Spinal cord (tissue), 10 donors: ENCODE measurements around the gene GALNS. TPM values are rescaled to one million over a fixed set of nuclear protein-coding genes. Genes with fewer than 3 reads are reported as not detected.

ENCODE experiments used
- DNase-seq, 6 donors: peaks; one replicate each; pipeline versions ENCODE4 v3.0.0 to v3.0.0-alpha.2; 2013 to 2015; ENCODE audit warnings: low spot score in 6 of 6, low read depth in 4 of 6
- H3K27ac ChIP-seq: one replicate; pipeline ENCODE4 v1.5.1; 2013; ENCODE audit warnings: low read depth, low read length, control low read depth
- H3K27me3 ChIP-seq: one replicate; pipeline ENCODE4 v1.6.1; 2013; ENCODE audit warnings: low read length; ENCODE audit not compliant: control insufficient read depth, insufficient read depth
- H3K36me3 ChIP-seq: one replicate; pipeline ENCODE4 v1.6.1; 2013; ENCODE audit warnings: low read length; ENCODE audit not compliant: control insufficient read depth, insufficient read depth
- H3K4me1 ChIP-seq: one replicate; pipeline ENCODE4 v1.6.1; 2013; ENCODE audit warnings: low read length; ENCODE audit not compliant: control insufficient read depth, insufficient read depth
- H3K4me3 ChIP-seq: one replicate; pipeline ENCODE4 v1.5.1; 2013; ENCODE audit warnings: low read depth, low read length, control low read depth
- H3K9me3 ChIP-seq: one replicate; pipeline ENCODE4 v1.6.1; 2013; ENCODE audit warnings: low read length; ENCODE audit not compliant: control insufficient read depth, insufficient read depth
- WGBS: methylation state at CpG from one replicate; pipeline ENCODE4 v1.1.5; 2013; ENCODE audit warnings: missing lambda C conversion rate; ENCODE audit not compliant: insufficient coverage; 5-methylcytosine and 5-hydroxymethylcytosine counted together
- polyA plus RNA-seq, 2 donors: library from polyadenylated mRNA; unstranded; fragments of 120-200 nt; gene quantifications; one replicate each; pipeline ENCODE4 v1.2.1, GENCODE V29; 2013; ENCODE audit not compliant: insufficient read length in 2 of 2
- total RNA-seq, 2 donors: library from RNA; depleted of rRNA in 1 of 2; stranded (reverse); fragments of 120-200 nt in 1 of 2; fragments of >200 nt in 1 of 2; gene quantifications; one replicate each; pipeline versions ENCODE4 v1.2.3 to v1.2.4, GENCODE V29; 2013 to 2014
- donor health status: healthy.

GALNS gene
- total and polyA plus RNA-seq, 4 donors = 11.8 to 42.8 (median 24.4) TPM

GRCh38 chr16:88883117-88883895, 26.6 kb upstream of the GALNS start:
- Histone ChIP-seq H3K27ac (no peak overlapping the region), H3K4me1 (peaks cover 32% of the 10 kb centered on the region), H3K9me3 (no peaks in the 10 kb centered on the region), H3K27me3 (no peaks in the 10 kb centered on the region), H3K36me3 (peaks cover 99% of the 10 kb centered on the region), H3K4me3 (no peak overlapping the region)
- DNase-seq = no peak
- WGBS = 95% methylated on average over 49 of the region's 49 CpGs

GRCh38 chr16:88882358-88883030, 25.7 kb upstream of the GALNS start:
- DNase-seq = no peak
- Histone ChIP-seq H3K4me1 (peaks cover 29% of the 10 kb centered on the region), H3K27ac (no peak overlapping the region), H3K4me3 (no peak overlapping the region), H3K27me3 (no peaks in the 10 kb centered on the region), H3K36me3 (peaks cover 100% of the 10 kb centered on the region), H3K9me3 (no peaks in the 10 kb centered on the region)
- WGBS = 88% methylated on average over 22 of the region's 26 CpGs

- 67% methylated on average over 24 of the region's 27 CpGs for WGBS
- H3K27me3 ChIP-seq = no peaks in the 10 kb centered on the region
- H3K36me3 ChIP-seq = peaks cover 100% of the 10 kb centered on the region
- no peak overlapping the region for H3K27ac ChIP-seq
- H3K4me1 ChIP-seq = peaks cover 24% of the 10 kb centered on the region
- no peak for DNase-seq
- no peaks in the 10 kb centered on the region for H3K9me3 ChIP-seq
- no peak overlapping the region for H3K4me3 ChIP-seq
Measured at GRCh38 chr16:88881675-88882357, 25.1 kb upstream of the GALNS start.

GRCh38 chr16:88881007-88881615, 24.4 kb upstream of the GALNS start:
- DNase-seq = peak in 2 of 6 donors; percentile 24 to 31
- Histone ChIP-seq H3K4me3 (no peak overlapping the region), H3K4me1 (peaks cover 17% of the 10 kb centered on the region), H3K9me3 (no peaks in the 10 kb centered on the region), H3K36me3 (peaks cover 99% of the 10 kb centered on the region), H3K27ac (no peak overlapping the region), H3K27me3 (no peaks in the 10 kb centered on the region)
- WGBS = 29% methylated on average over 45 of the region's 46 CpGs

- Histone ChIP-seq H3K27me3 (no peaks in the 10 kb centered on the region), H3K9me3 (no peaks in the 10 kb centered on the region), H3K4me1 (peaks cover 17% of the 10 kb centered on the region), H3K36me3 (peaks cover 96% of the 10 kb centered on the region), H3K27ac (no peak overlapping the region), H3K4me3 (no peak overlapping the region)
- no peak for DNase-seq
- 53% methylated on average over 36 of the region's 36 CpGs for WGBS
Measured at GRCh38 chr16:88880226-88881006, 23.7 kb upstream of the GALNS start.

GRCh38 chr16:88879788-88880055, 23.0 kb upstream of the GALNS start:
- 82% methylated on average over 10 of the region's 11 CpGs for WGBS
- peaks cover 96% of the 10 kb centered on the region for H3K36me3 ChIP-seq
- no peak overlapping the region for H3K27ac ChIP-seq
- peaks cover 17% of the 10 kb centered on the region for H3K4me1 ChIP-seq
- DNase-seq = no peak
- no peaks in the 10 kb centered on the region for H3K27me3 ChIP-seq
- H3K4me3 ChIP-seq = no peak overlapping the region
- H3K9me3 ChIP-seq = no peaks in the 10 kb centered on the region

- 90% methylated on average over 45 of the region's 45 CpGs for WGBS
- Histone ChIP-seq H3K36me3 (peaks cover 94% of the 10 kb centered on the region), H3K27me3 (no peaks in the 10 kb centered on the region)
Measured at GRCh38 chr16:88878967-88879787, 22.4 kb upstream of the GALNS start.

GRCh38 chr16:88878356-88878755, 21.6 kb upstream of the GALNS start:
- no peaks in the 10 kb centered on the region for H3K9me3 ChIP-seq
- WGBS = 94% methylated on average over 20 of the region's 20 CpGs
- H3K36me3 ChIP-seq = peaks cover 93% of the 10 kb centered on the region

More at GRCh38 chr16:88878967-88879787, 22.4 kb upstream of the GALNS start:
- no peak for DNase-seq
- H3K9me3 ChIP-seq = no peaks in the 10 kb centered on the region
- no peak overlapping the region for H3K4me3 ChIP-seq
- no peak overlapping the region for H3K27ac ChIP-seq
- H3K4me1 ChIP-seq = peaks cover 17% of the 10 kb centered on the region

More at GRCh38 chr16:88878356-88878755, 21.6 kb upstream of the GALNS start:
- DNase-seq = no peak
- no peaks in the 10 kb centered on the region for H3K27me3 ChIP-seq
- H3K4me3 ChIP-seq = no peak overlapping the region
- no peak overlapping the region for H3K27ac ChIP-seq
- peaks cover 17% of the 10 kb centered on the region for H3K4me1 ChIP-seq
